ENCODE measurements around the gene SCAF1. TPM values are rescaled to one million over a fixed set of nuclear protein-coding genes. Genes with fewer than 3 reads are reported as not detected.

The SCAF1 gene
- total and polyA plus RNA-seq, 9 of the 15 experiments (the other 6 are each of a cell fraction or from before 2014, with no cell fraction given): 0.20 to 79.0 (median 4.9) TPM

DNA sequence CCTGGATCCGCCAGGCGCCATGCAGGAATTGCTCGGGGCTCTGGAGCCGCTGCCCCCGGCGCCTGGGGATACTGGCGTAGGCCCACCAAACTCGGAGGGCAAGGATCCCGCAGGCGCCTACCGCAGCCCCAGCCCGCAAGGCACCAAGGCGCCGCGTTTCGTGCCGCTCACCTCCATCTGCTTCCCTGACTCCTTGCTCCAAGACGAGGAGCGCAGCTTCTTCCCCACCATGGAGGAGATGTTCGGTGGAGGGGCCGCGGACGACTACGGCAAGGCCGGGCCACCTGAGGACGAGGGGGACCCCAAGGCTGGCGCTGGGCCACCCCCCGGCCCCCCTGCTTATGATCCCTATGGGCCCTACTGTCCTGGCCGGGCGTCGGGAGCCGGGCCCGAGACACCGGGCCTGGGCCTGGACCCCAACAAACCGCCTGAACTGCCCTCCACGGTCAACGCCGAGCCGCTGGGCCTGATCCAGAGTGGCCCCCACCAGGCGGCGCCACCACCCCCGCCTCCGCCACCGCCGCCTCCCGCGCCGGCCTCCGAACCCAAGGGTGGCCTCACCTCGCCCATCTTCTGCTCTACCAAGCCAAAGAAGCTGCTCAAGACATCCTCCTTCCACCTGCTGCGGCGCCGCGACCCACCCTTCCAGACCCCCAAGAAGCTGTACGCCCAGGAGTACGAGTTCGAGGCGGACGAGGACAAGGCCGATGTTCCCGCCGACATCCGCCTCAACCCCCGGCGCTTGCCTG is 44.9 kb upstream of the SCAF1 start:
- H3K79me2 ChIP-seq (ENCODE audit: control insufficient read depth, insufficient read depth, low read length): peaks cover 31% of the 10 kb centered on the region
- H3K4me2 ChIP-seq (ENCODE audit: insufficient read depth, low read length): no peak overlapping the region
- no peak overlapping the region for H3K27ac ChIP-seq (ENCODE audit: extremely low read depth, low read depth, low read length)
- H3K9me3 ChIP-seq (replicated peaks; ENCODE audit: control insufficient read depth, insufficient read depth, low read depth, low read length): no peaks in the 10 kb centered on the region
- BruUV-seq (replicated peaks): no TSS peak
- in situ Hi-C loops (cut with MboI) (no loop called here), intact Hi-C loops (cut with micrococcal nuclease) (no loop called here)
- H3K4me3 ChIP-seq: no peak overlapping the region
- H3K4me1 ChIP-seq (replicated peaks in 1 of 2; ENCODE audit: control insufficient read depth in 2 of 2, insufficient read depth in 2 of 2, low read length in 2 of 2): peaks cover 7 to 42% of the 10 kb centered on the region in 2 experiments; a peak in 4 of 5 replicates
- H2AFZ ChIP-seq (ENCODE audit: low read depth, low read length): no peak overlapping the region
- peaks cover 6% of the 10 kb centered on the region; the same call in 1 of the 2 replicates for H4K20me1 ChIP-seq (replicated peaks; ENCODE audit: control insufficient read depth, insufficient read depth, low read length)
- H3K36me3 ChIP-seq (ENCODE audit: control insufficient read depth, insufficient read depth, low read length): peaks cover 79% of the 10 kb centered on the region
- no peak for ATAC-seq
- H3K9me1 ChIP-seq (ENCODE audit: control insufficient read depth, insufficient read depth, low read length): peaks cover 3% of the 10 kb centered on the region
- FAIRE-seq: no peak
- ChIA-PET POLR2A (interaction anchor here (0.6 kb wide), 2 partner anchors 35 to 39 kb away, joined by 3 read pairs; no protein-coding TSS in a partner anchor), CTCF (ENCODE audit: low intra/inter-chr PET ratio) (no interaction called here)
- DNase-seq (ENCODE audit: extremely low read depth in 1 of 4, low spot score in 3 of 4): peak in 2 of 4 experiments; percentile 13 to 22
- H3K9ac ChIP-seq (ENCODE audit: insufficient read depth in 1 of 2, low read depth in 2 of 2, low read length in 2 of 2): no peak overlapping the region
- WGBS (ENCODE audit: insufficient coverage, low coverage, missing lambda C conversion rate): 98% methylated on average over 36 of the region's 65 CpGs
- no peaks in the 10 kb centered on the region for H3K27me3 ChIP-seq (ENCODE audit: control insufficient read depth in 2 of 2, insufficient read depth in 2 of 2, low read length in 2 of 2)
- no peak for TF ChIP-seq AFF1 (IDR thresholded peaks at IDR 0.05; ENCODE audit: low read depth in 1 of 2, partially characterized antibody in 2 of 2)
- TF ChIP-seq, protein P1, sequence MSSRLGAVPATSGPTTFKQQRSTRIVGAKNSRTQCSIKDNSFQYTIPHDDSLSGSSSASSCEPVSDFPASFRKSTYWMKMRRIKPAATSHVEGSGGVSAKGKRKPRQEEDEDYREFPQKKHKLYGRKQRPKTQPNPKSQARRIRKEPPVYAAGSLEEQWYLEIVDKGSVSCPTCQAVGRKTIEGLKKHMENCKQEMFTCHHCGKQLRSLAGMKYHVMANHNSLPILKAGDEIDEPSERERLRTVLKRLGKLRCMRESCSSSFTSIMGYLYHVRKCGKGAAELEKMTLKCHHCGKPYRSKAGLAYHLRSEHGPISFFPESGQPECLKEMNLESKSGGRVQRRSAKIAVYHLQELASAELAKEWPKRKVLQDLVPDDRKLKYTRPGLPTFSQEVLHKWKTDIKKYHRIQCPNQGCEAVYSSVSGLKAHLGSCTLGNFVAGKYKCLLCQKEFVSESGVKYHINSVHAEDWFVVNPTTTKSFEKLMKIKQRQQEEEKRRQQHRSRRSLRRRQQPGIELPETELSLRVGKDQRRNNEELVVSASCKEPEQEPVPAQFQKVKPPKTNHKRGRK (tag; IDR thresholded peaks at IDR 0.05): no peak
- peak; percentile 25 for TF ChIP-seq POLR2G (IDR thresholded peaks at IDR 0.05; ENCODE audit: low read depth, low read length)
- no peak for TF ChIP-seq TAF1 (IDR thresholded peaks at IDR 0.05; ENCODE audit: control insufficient read depth, extremely low read depth, insufficient read depth, low read length, severe bottlenecking)
- TF ChIP-seq ZZZ3 (IDR thresholded peaks at IDR 0.05): no peak
- no peak for TF ChIP-seq ATF3 (IDR thresholded peaks at IDR 0.05)
- TF ChIP-seq ATF3 (CRISPR knock-in tag; conservative IDR thresholded peaks at IDR 0.05): no peak
- TF ChIP-seq, protein P2, sequence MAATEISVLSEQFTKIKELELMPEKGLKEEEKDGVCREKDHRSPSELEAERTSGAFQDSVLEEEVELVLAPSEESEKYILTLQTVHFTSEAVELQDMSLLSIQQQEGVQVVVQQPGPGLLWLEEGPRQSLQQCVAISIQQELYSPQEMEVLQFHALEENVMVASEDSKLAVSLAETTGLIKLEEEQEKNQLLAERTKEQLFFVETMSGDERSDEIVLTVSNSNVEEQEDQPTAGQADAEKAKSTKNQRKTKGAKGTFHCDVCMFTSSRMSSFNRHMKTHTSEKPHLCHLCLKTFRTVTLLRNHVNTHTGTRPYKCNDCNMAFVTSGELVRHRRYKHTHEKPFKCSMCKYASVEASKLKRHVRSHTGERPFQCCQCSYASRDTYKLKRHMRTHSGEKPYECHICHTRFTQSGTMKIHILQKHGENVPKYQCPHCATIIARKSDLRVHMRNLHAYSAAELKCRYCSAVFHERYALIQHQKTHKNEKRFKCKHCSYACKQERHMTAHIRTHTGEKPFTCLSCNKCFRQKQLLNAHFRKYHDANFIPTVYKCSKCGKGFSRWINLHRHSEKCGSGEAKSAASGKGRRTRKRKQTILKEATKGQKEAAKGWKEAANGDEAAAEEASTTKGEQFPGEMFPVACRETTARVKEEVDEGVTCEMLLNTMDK (IDR thresholded peaks at IDR 0.05; ENCODE audit: borderline replicate concordance, insufficient read depth, low read depth, low read length, poor library complexity, severe bottlenecking): peak; percentile 20
- TF ChIP-seq RBFOX2 (IDR thresholded peaks at IDR 0.05; ENCODE audit: low read depth, low read length): peak; percentile 54; the same call in 1 of the 2 replicates

Data from K562 (cell line).